Measurements from ENCODE around the gene ZNF33B.
"Not testable (repeated sequence)": the region's sequence is repeated elsewhere in the genome, so short reads cannot be mapped to it uniquely, and the experiment has no call there.

Gene ZNF33B

GRCh38 chr10:42583828-42584227 is 54.5 kb downstream of the ZNF33B start:
- no peak for TF ChIP-seq CTCF (IDR thresholded peaks at IDR 0.05; ENCODE audit: insufficient read depth, low read depth, low read length, missing control alignments)
- no peak for DNase-seq (ENCODE audit: low read depth)
- H3K4me3 ChIP-seq (ENCODE audit: low read depth, low read length) = no peak overlapping the region

GRCh38 chr10:42578019-42578418 is 60.4 kb downstream of the ZNF33B start:
- no peak overlapping the region for H3K4me3 ChIP-seq (ENCODE audit: low read depth, low read length)
- TF ChIP-seq CTCF (IDR thresholded peaks at IDR 0.05; ENCODE audit: insufficient read depth, low read depth, low read length, missing control alignments) = no peak
- no peak for DNase-seq (ENCODE audit: low read depth)

- no peak for TF ChIP-seq CTCF (IDR thresholded peaks at IDR 0.05; ENCODE audit: insufficient read depth, low read depth, low read length, missing control alignments)
- H3K4me3 ChIP-seq (ENCODE audit: low read depth, low read length) = no peak overlapping the region
- no peak for DNase-seq (ENCODE audit: low read depth)
These were observed 62.0 kb downstream of the ZNF33B start for GRCh38 chr10:42576338-42576737.

- no peak overlapping the region for H3K4me3 ChIP-seq (ENCODE audit: low read depth, low read length)
- TF ChIP-seq CTCF (IDR thresholded peaks at IDR 0.05; ENCODE audit: insufficient read depth, low read depth, low read length, missing control alignments) = no peak
- no peak for DNase-seq (ENCODE audit: low read depth)
These were observed 64.0 kb downstream of the ZNF33B start for GRCh38 chr10:42574336-42574735.

GRCh38 chr10:42556931-42557330 is 81.4 kb downstream of the ZNF33B start:
- no peak for DNase-seq (ENCODE audit: low read depth)
- TF ChIP-seq CTCF (IDR thresholded peaks at IDR 0.05; ENCODE audit: insufficient read depth, low read depth, low read length, missing control alignments) = no peak
- no peak overlapping the region for H3K4me3 ChIP-seq (ENCODE audit: low read depth, low read length)

- not testable (repeated sequence) for DNase-seq (ENCODE audit: low read depth); H3K4me3 ChIP-seq (ENCODE audit: low read depth, low read length)
These were observed 84.8 kb downstream of the ZNF33B start for GRCh38 chr10:42553576-42553975.

GRCh38 chr10:42553064-42553407 is 85.3 kb downstream of the ZNF33B start:
- no peak for DNase-seq (ENCODE audit: low read depth)
- no peak for TF ChIP-seq CTCF (IDR thresholded peaks at IDR 0.05; ENCODE audit: insufficient read depth, low read depth, low read length, missing control alignments)
- H3K4me3 ChIP-seq (ENCODE audit: low read depth, low read length) = peak overlapping the region; percentile 90
